ENCODE measurements around the gene MYH6. TPM values are rescaled to one million over a fixed set of nuclear protein-coding genes. Genes with fewer than 3 reads are reported as not detected.

The MYH6 gene
- total RNA-seq, 1 donor from 2014 or later, result 1,823 TPM

DNA sequence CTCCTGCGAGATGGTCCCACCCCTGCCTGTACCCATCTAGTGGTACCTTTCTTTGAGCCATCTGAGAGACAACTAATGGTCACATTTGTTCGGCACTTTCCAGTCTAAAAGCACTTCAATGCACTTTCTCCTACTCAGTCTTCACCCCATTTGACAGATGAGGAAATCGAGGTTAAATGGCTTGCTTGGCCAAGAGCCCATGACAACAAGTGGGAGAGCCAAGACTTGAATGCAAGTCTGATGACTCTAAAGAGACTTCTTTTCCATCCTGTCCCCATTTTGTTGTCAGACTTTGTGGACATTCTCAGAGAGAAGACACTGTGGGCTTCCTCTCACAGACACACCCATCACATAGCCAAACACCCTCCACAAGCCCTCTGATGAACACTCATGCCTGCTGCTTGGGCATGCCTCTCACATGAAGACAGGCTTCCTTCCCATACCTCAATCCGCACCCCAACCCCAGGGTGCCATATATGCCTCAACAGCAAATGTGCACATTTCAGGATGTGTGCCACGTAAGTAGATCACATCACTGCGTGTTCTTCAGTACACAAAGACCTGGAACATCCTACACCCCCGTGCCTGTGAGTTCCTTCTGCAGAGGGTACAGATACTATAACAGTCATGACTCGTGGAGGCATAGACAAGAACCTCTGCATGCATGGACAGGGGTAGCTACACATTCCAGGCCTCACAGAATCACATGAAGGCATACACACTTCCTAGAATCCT lies 26.6 kb upstream of the MYH6 start:
- H3K27ac ChIP-seq (replicated peaks), result no peak overlapping the region
- H3K27me3 ChIP-seq (ENCODE audit: low read depth), result no peaks in the 10 kb centered on the region
- H3K9me3 ChIP-seq (replicated peaks), result no peaks in the 10 kb centered on the region
- peaks cover 23% of the 10 kb centered on the region for H3K4me1 ChIP-seq
- no peak overlapping the region for H3K4me3 ChIP-seq
- no peak for DNase-seq
- peaks cover 57% of the 10 kb centered on the region for H3K36me3 ChIP-seq
- TF ChIP-seq, protein P1, sequence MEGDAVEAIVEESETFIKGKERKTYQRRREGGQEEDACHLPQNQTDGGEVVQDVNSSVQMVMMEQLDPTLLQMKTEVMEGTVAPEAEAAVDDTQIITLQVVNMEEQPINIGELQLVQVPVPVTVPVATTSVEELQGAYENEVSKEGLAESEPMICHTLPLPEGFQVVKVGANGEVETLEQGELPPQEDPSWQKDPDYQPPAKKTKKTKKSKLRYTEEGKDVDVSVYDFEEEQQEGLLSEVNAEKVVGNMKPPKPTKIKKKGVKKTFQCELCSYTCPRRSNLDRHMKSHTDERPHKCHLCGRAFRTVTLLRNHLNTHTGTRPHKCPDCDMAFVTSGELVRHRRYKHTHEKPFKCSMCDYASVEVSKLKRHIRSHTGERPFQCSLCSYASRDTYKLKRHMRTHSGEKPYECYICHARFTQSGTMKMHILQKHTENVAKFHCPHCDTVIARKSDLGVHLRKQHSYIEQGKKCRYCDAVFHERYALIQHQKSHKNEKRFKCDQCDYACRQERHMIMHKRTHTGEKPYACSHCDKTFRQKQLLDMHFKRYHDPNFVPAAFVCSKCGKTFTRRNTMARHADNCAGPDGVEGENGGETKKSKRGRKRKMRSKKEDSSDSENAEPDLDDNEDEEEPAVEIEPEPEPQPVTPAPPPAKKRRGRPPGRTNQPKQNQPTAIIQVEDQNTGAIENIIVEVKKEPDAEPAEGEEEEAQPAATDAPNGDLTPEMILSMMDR (IDR thresholded peaks at IDR 0.05; ENCODE audit: borderline replicate concordance), result no peak
- intact Hi-C loops (cut with micrococcal nuclease), result no loop called here

DNA sequence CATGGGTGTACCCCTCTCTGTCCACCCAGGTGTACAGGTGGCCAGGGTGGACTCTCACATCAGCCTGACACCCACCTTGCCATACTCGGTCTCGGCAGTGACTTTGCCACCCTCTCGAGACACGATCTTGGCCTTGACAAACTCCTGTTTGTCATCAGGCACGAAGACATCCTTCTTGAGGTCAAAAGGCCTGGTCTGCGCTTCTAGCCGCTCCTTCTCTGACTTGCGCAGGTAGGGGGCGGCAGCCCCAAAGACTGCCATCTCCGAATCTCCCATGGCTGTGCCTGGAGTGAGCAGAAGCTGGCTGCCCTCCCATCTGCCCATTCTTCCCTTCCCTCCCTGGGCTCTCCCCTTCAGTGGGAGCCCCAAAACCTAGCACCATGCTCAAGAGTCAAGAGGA lies 25.4 kb upstream of the MYH6 start:
- Histone ChIP-seq H3K9me3 (replicated peaks) (no peaks in the 10 kb centered on the region), H3K27ac (replicated peaks) (no peak overlapping the region), H3K36me3 (peaks cover 59% of the 10 kb centered on the region), H3K27me3 (ENCODE audit: low read depth) (no peaks in the 10 kb centered on the region), H3K4me3 (no peak overlapping the region), H3K4me1 (peaks cover 16% of the 10 kb centered on the region)
- DNase-seq, result no peak
- intact Hi-C loops (cut with micrococcal nuclease), result no loop called here
- TF ChIP-seq, protein P1 (IDR thresholded peaks at IDR 0.05; ENCODE audit: borderline replicate concordance), result no peak

DNA sequence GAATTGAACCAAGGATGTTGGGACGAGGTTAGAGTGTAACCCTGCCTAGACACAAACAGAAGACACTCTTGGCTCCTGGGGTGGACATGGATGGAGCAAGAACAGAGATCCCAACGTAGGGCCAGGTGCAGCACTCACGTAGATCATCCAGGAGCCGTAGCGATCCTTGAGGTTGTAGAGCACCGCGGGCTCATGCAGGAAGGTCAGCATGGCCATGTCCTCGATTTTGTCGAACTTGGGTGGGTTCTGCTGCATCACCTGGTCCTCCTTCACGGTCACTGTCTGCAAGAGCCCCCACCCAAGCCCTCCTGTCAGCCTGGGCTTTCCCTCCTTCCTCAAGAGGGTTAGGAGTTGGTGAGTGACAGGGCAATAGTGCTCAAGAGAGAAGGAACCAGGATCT lies 24.9 kb upstream of the MYH6 start:
- TF ChIP-seq, protein P1 (IDR thresholded peaks at IDR 0.05; ENCODE audit: borderline replicate concordance), result no peak
- H3K9me3 ChIP-seq (replicated peaks), result no peaks in the 10 kb centered on the region

DNA sequence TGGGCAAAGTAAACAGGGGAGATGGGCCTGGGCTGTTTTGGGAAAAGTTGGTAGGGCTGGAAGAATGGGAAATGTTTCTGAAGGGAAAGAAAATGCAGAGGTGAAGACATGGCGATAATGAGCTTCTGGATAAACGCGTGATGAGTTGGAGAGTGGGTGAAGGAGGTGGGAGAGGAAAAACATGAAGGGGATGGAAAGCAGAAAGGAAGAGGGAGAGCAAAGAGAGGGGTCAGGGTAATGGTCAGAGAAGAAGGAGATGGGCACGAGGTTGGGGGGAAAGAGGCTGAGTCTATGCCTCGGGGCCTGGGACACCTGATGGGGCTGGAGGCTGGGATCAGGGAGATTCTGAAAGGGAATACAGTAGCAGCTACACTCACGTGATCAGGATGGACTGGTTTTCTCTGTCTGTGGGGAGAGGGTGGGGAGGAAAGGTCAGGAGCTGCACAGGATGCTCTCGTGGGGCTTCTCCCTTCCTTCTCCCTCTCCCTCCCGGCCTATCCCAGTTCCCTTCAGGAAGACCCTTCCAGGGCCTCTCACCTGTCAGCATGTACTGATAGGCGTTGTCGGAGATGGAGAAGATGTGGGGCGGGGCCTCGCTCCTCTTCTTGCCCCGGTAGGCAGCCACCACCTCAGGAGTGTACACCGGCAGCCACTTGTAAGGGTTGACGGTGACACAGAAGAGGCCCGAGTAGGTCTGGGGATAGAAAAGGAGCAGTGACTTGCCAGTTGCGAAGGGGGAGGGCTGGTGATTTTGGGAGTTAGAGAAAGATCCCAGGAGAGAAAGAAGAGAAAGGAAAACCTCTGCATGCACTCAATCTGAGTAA lies 24.2 kb upstream of the MYH6 start:
- Histone ChIP-seq H3K4me1 (peaks cover 10% of the 10 kb centered on the region), H3K27me3 (ENCODE audit: low read depth) (no peaks in the 10 kb centered on the region), H3K27ac (replicated peaks) (no peak overlapping the region), H3K36me3 (peaks cover 59% of the 10 kb centered on the region), H3K4me3 (no peak overlapping the region), H3K9me3 (replicated peaks) (no peaks in the 10 kb centered on the region)
- TF ChIP-seq, protein P1 (IDR thresholded peaks at IDR 0.05; ENCODE audit: borderline replicate concordance), result no peak
- no peak for DNase-seq
- intact Hi-C loops (cut with micrococcal nuclease), result no loop called here

More for the DNA sequence above, 24.9 kb upstream of the MYH6 start:
- Histone ChIP-seq H3K4me3 (no peak overlapping the region), H3K27me3 (ENCODE audit: low read depth) (no peaks in the 10 kb centered on the region), H3K36me3 (peaks cover 59% of the 10 kb centered on the region), H3K27ac (replicated peaks) (no peak overlapping the region), H3K4me1 (peaks cover 16% of the 10 kb centered on the region)
- intact Hi-C loops (cut with micrococcal nuclease), result no loop called here
- no peak for DNase-seq

DNA sequence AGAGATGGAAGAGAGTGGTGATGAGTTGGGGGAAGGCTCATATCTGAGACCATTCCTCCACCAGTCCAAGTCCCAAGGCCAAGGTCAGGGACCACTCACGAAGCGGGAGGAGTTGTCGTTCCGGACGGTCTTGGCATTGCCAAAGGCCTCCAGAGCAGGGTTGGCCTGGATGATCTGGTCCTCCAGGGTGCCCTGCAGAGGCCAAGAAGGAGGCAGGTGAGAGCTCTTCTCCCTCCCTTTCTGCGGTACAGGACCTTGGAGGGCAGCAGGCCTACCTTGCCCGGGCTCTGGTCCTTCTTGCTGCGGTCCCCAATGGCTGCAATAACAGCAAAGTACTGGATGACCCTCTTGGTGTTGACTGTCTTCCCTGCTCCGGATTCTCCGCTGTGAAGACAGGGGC lies 23.4 kb upstream of the MYH6 start:
- no peak overlapping the region for H3K27ac ChIP-seq (replicated peaks)
- H3K4me3 ChIP-seq, result no peak overlapping the region

More for the DNA sequence above, 23.4 kb upstream of the MYH6 start:
- Histone ChIP-seq H3K4me1 (peaks cover 9% of the 10 kb centered on the region), H3K9me3 (replicated peaks) (no peaks in the 10 kb centered on the region), H3K36me3 (peaks cover 59% of the 10 kb centered on the region), H3K27me3 (ENCODE audit: low read depth) (no peaks in the 10 kb centered on the region)
- intact Hi-C loops (cut with micrococcal nuclease), result no loop called here
- DNase-seq, result no peak
- TF ChIP-seq, protein P1 (IDR thresholded peaks at IDR 0.05; ENCODE audit: borderline replicate concordance), result no peak
